DOHH2 (cell line): ENCODE measurements around the gene TMEM256.

Experiments used
- H3F3A ChIP-seq: fragments of 200-600 bp; sonication (generic), shearing (Covaris generic); 2 replicates; pipeline ENCODE4 v1.6.0; 2016; ENCODE audit warnings: antibody characterized with exemption, mild to moderate bottlenecking; ENCODE audit not compliant: control insufficient read depth, insufficient read depth
- H3K27ac ChIP-seq: fragments of 200-600 bp; sonication (generic); 2 replicates; pipeline ENCODE4 v1.5.1; 2014; ENCODE audit warnings: low read depth, mild to moderate bottlenecking, low read length, moderate library complexity
- H3K27me3 ChIP-seq: fragments of 200-600 bp; sonication (generic); 2 replicates; pipeline ENCODE4 v1.6.1; 2014; ENCODE audit warnings: mild to moderate bottlenecking, low read length, mixed read lengths; ENCODE audit not compliant: control insufficient read depth
- H3K36me3 ChIP-seq: fragments of 200-600 bp; sonication (generic); 2 replicates; pipeline ENCODE4 v1.6.1; 2014; ENCODE audit warnings: mild to moderate bottlenecking, low read length, moderate library complexity, mixed read lengths; ENCODE audit not compliant: control insufficient read depth
- H3K4me1 ChIP-seq: fragments of 200-600 bp; sonication (generic); 2 replicates; pipeline ENCODE4 v1.6.1; 2014; ENCODE audit warnings: mild to moderate bottlenecking, low read length, mixed read lengths; ENCODE audit not compliant: control insufficient read depth
- H3K4me2 ChIP-seq: fragments of 200-600 bp; sonication (generic); 2 replicates; pipeline ENCODE4 v1.6.0; 2014; ENCODE audit warnings: mild to moderate bottlenecking, low read length, moderate library complexity
- H3K4me3 ChIP-seq: fragments of 200-600 bp; sonication (generic); 2 replicates; pipeline ENCODE4 v1.5.1; 2014; ENCODE audit warnings: mild to moderate bottlenecking, low read length, mixed read lengths
- H3K79me2 ChIP-seq: fragments of 200-600 bp; sonication (generic); 2 replicates; pipeline ENCODE4 v1.6.1; 2014; ENCODE audit warnings: mild to moderate bottlenecking, low read length, mixed read lengths; ENCODE audit not compliant: control insufficient read depth
- H3K9me2 ChIP-seq: fragments of 200-600 bp; sonication (generic); replicated peaks from 2 replicates; pipeline ENCODE4 v1.6.1; 2014; ENCODE audit warnings: mild to moderate bottlenecking, low read length, mixed read lengths; ENCODE audit not compliant: control insufficient read depth
- H3K9me3 ChIP-seq: fragments of 200-600 bp; sonication (generic); 2 replicates; pipeline ENCODE4 v1.6.1; 2014; ENCODE audit warnings: antibody characterized with exemption, low read length, mixed read lengths; ENCODE audit not compliant: control insufficient read depth, insufficient read depth
- H4K20me1 ChIP-seq: fragments of 200-600 bp; sonication (generic); 2 replicates; pipeline ENCODE4 v1.6.0; 2014; ENCODE audit warnings: low read depth, mild to moderate bottlenecking, antibody characterized with exemption, low read length, moderate library complexity; ENCODE audit not compliant: control insufficient read depth, insufficient read depth
- CTCF ChIP-seq: fragments of 200-600 bp; sonication (generic); IDR thresholded peaks from one replicate; pipeline ENCODE4 v1.5.1; 2014; ENCODE audit warnings: antibody characterized with exemption, mild to moderate bottlenecking, low read depth, low read length; ENCODE audit not compliant: poor library complexity, severe bottlenecking
- EZH2phosphoT487 ChIP-seq: fragments of 200-600 bp; sonication (generic); IDR thresholded peaks from 2 replicates; pipeline ENCODE4 v1.6.1; 2017; ENCODE audit warnings: borderline replicate concordance, mild to moderate bottlenecking, antibody characterized with exemption, low read length, moderate library complexity, mixed read lengths

TMEM256 gene

GRCh38 chr17:7419819-7420610 lies 16.1 kb upstream of the TMEM256 start, which contains the start of gene SPEM1:
SPEM1 (plus strand) TSS chr17:7420324; CDS start chr17:7420385, 61 bp downstream.
- TF ChIP-seq CTCF = no peak
- no peak for TF ChIP-seq EZH2phosphoT487
- Histone ChIP-seq H3K9me3 (no peaks in the 10 kb centered on the region), H3K9me2 (no peaks in the 10 kb centered on the region), H3K79me2 (no peaks in the 10 kb centered on the region), H3K27ac (no peak within 1 kb of the TSS), H3F3A (no peaks in the 10 kb centered on the region), H3K36me3 (no peaks in the 10 kb centered on the region), H3K4me3 (no peak within 1 kb of the TSS), H3K27me3 (no peaks in the 10 kb centered on the region; the same call in 1 of the 2 replicates), H3K4me2 (no peak within 1 kb of the TSS), H3K4me1 (no peaks in the 10 kb centered on the region), H4K20me1 (no peaks in the 10 kb centered on the region)

- H3K4me3 ChIP-seq = no peak overlapping the region
- no peaks in the 10 kb centered on the region for H3K79me2 ChIP-seq
- TF ChIP-seq EZH2phosphoT487 (no peak), CTCF (no peak)
- H3K9me2 ChIP-seq = no peaks in the 10 kb centered on the region
- H3F3A ChIP-seq = no peaks in the 10 kb centered on the region
- H3K27ac ChIP-seq = no peak overlapping the region
- no peaks in the 10 kb centered on the region for H3K9me3 ChIP-seq
- H3K4me1 ChIP-seq = no peaks in the 10 kb centered on the region
- no peaks in the 10 kb centered on the region; the same call in 1 of the 2 replicates for H3K27me3 ChIP-seq
- no peaks in the 10 kb centered on the region for H3K36me3 ChIP-seq
- no peaks in the 10 kb centered on the region for H4K20me1 ChIP-seq
- no peak overlapping the region for H3K4me2 ChIP-seq
Observed at GRCh38 chr17:7418472-7419152, 14.7 kb upstream of the TMEM256 start.

- no peak overlapping the region for H3K27ac ChIP-seq
- no peaks in the 10 kb centered on the region for H3K4me1 ChIP-seq
- H3K79me2 ChIP-seq = no peaks in the 10 kb centered on the region
- TF ChIP-seq EZH2phosphoT487 = no peak
- TF ChIP-seq CTCF = no peak
- no peaks in the 10 kb centered on the region for H4K20me1 ChIP-seq
- no peaks in the 10 kb centered on the region for H3K9me3 ChIP-seq
- no peak overlapping the region for H3K4me3 ChIP-seq
- H3F3A ChIP-seq = 0 out of 2 replicates have a peak, but pooled peaks cover 2% of the 10 kb centered on the region
- H3K9me2 ChIP-seq = no peaks in the 10 kb centered on the region
- H3K27me3 ChIP-seq = no peaks in the 10 kb centered on the region; the same call in 1 of the 2 replicates
- H3K4me2 ChIP-seq = no peak overlapping the region
- H3K36me3 ChIP-seq = no peaks in the 10 kb centered on the region
Observed at GRCh38 chr17:7417056-7417655, 13.3 kb upstream of the TMEM256 start.
